ENCODE data around the gene POU2AF3. TPM values are rescaled to one million over a fixed set of nuclear protein-coding genes. Genes with fewer than 3 reads are reported as not detected.
"Not testable (repeated sequence)": the region's sequence is repeated elsewhere in the genome, so short reads cannot be mapped to it uniquely, and the experiment has no call there.

Gene POU2AF3
- total and polyA plus RNA-seq, 12 donors = 0.28 to 4.8 (median 1.8) TPM; not detected in 1

- intact Hi-C loops (cut with DNase I) = no loop called here
- Histone ChIP-seq H3K27me3 (no peaks in the 10 kb centered on the region), H3K9me3 (replicated peaks in 1 of 3) (no peaks in the 10 kb centered on the region), H3K4me3 (no peak overlapping the region), H3K36me3 (replicated peaks in 1 of 2) (no peaks in the 10 kb centered on the region), H3K27ac (no peak overlapping the region), H3K4me1 (replicated peaks in 1 of 2) (no peaks in the 10 kb centered on the region)
- 69 to 82% (median 77%) methylated on average over 1 of the region's 1 CpG for WGBS, 4 donors
- TF ChIP-seq POLR2A (IDR thresholded peaks at IDR 0.05) (no peak), CTCF (IDR thresholded peaks at IDR 0.05) (no peak)
- no peak for DNase-seq
Observed at GRCh38 chr11:111312076-111312475, 13.7 kb downstream of the POU2AF3 start.

GRCh38 chr11:111319296-111319695 is 20.9 kb downstream of the POU2AF3 start:
- intact Hi-C loops (cut with DNase I) = no loop called here
- H3K9me3 ChIP-seq (replicated peaks in 1 of 3) = no peaks in the 10 kb centered on the region
- H3K4me3 ChIP-seq = no peak overlapping the region
- DNase-seq = no peak
- H3K36me3 ChIP-seq (replicated peaks in 1 of 2) = no peaks in the 10 kb centered on the region
- H3K27ac ChIP-seq = no peak overlapping the region
- TF ChIP-seq CTCF (IDR thresholded peaks at IDR 0.05) (no peak), POLR2A (IDR thresholded peaks at IDR 0.05) (no peak)
- H3K27me3 ChIP-seq = no peaks in the 10 kb centered on the region
- WGBS, 4 donors = 89 to 91% (median 89%) methylated on average over 6 of the region's 6 CpGs
- peaks cover 0 to 6% of the 10 kb centered on the region in 2 donors for H3K4me1 ChIP-seq (replicated peaks in 1 of 2)

- WGBS, 4 donors = 80 to 88% (median 84%) methylated on average over 6 of the region's 6 CpGs
- H3K4me3 ChIP-seq; H3K27ac ChIP-seq; H3K27me3 ChIP-seq; H3K9me3 ChIP-seq (replicated peaks in 1 of 3); intact Hi-C loops (cut with DNase I); H3K36me3 ChIP-seq (replicated peaks in 1 of 2); DNase-seq: not testable (repeated sequence)
- peaks cover 4 to 13% of the 10 kb centered on the region in 2 donors for H3K4me1 ChIP-seq (replicated peaks in 1 of 2)
Observed at GRCh38 chr11:111320199-111320598, 21.9 kb downstream of the POU2AF3 start.

- TF ChIP-seq POLR2A (IDR thresholded peaks at IDR 0.05) (no peak), CTCF (IDR thresholded peaks at IDR 0.05) (no peak)
- no peak overlapping the region for H3K27ac ChIP-seq
- 78 to 84% (median 84%) methylated on average over 4 to 5 of the region's 5 CpGs for WGBS, 4 donors
- DNase-seq = no peak
- H3K36me3 ChIP-seq (replicated peaks in 1 of 2) = no peaks in the 10 kb centered on the region
- intact Hi-C loops (cut with DNase I) = no loop called here
- no peaks in the 10 kb centered on the region for H3K9me3 ChIP-seq (replicated peaks in 1 of 3)
- peaks cover 4 to 13% of the 10 kb centered on the region in 2 donors for H3K4me1 ChIP-seq (replicated peaks in 1 of 2)
- no peak overlapping the region for H3K4me3 ChIP-seq
- no peaks in the 10 kb centered on the region for H3K27me3 ChIP-seq
Observed at GRCh38 chr11:111320728-111321568, 22.6 kb downstream of the POU2AF3 start.

GRCh38 chr11:111322534-111322933 is 24.2 kb downstream of the POU2AF3 start:
- no peak for DNase-seq
- intact Hi-C loops (cut with DNase I) = no loop called here
- no peaks in the 10 kb centered on the region for H3K36me3 ChIP-seq (replicated peaks in 1 of 2)
- no peak overlapping the region for H3K27ac ChIP-seq
- H3K4me3 ChIP-seq = no peak overlapping the region
- 95 to 100% (median 98%) methylated on average over 2 of the region's 2 CpGs for WGBS, 4 donors
- no peaks in the 10 kb centered on the region for H3K27me3 ChIP-seq
- peaks cover 4 to 14% of the 10 kb centered on the region in 2 donors for H3K4me1 ChIP-seq (replicated peaks in 1 of 2)
- TF ChIP-seq POLR2A (IDR thresholded peaks at IDR 0.05) (no peak), CTCF (IDR thresholded peaks at IDR 0.05) (no peak)
- no peaks in the 10 kb centered on the region for H3K9me3 ChIP-seq (replicated peaks in 1 of 3)

Measured in adrenal gland (tissue), 12 donors.